Endothelial cell of umbilical vein (primary cell): Measurements from ENCODE around the gene CASP6. TPM values are rescaled to one million over a fixed set of nuclear protein-coding genes. Genes with fewer than 3 reads are reported as not detected.

Experiments
- BruUV-seq: library from RNA; stranded (reverse); fragments of 400-500 nt; replicated peaks from 2 replicates; lab custom pipeline; 2021; lab: Mats Ljungman, UMichigan
- CTCF ChIA-PET: fragments of 300-600, 350-600 bp; sonication (Branson Sonifier 250); formaldehyde crosslinking; loops from one replicate; lab custom pipeline; 2021; ENCODE audit warnings: antibody characterized with exemption, inconsistent platforms; lab: Charles Lee
- POLR2A ChIA-PET: fragments of 300-600, 350-600 bp; sonication (Branson Sonifier 250); formaldehyde crosslinking; loops from one replicate; lab custom pipeline; 2021; ENCODE audit warnings: antibody characterized with exemption, inconsistent platforms; lab: Charles Lee
- DNase-seq: peaks from one replicate; pipeline ENCODE4 v3.0.0-alpha.2; 2011; ENCODE audit warnings: low read depth, low spot score
- FAIRE-seq: peaks from 2 replicates; lab custom pipeline; 2011; peaks lifted over from hg19 to GRCh38; lab: Jason Lieb, UNC
- H2AFZ ChIP-seq: 2 replicates; pipeline ENCODE4 v1.6.0; 2012; ENCODE audit warnings: low read depth, low read length, control low read depth, inconsistent platforms
- H3K27ac ChIP-seq: 2 replicates; pipeline ENCODE4 v1.5.1; 2011; ENCODE audit warnings: low read depth, mild to moderate bottlenecking, control low read depth, low read length, moderate library complexity; ENCODE audit not compliant: insufficient read depth
- H3K27me3 ChIP-seq, 2 experiments: 2 replicates each; pipeline versions ENCODE4 v1.6.0 to v1.6.1; 2011; ENCODE audit warnings: low read length in 2 of 2, mixed read lengths in 1 of 2; ENCODE audit not compliant: control insufficient read depth in 2 of 2, insufficient read depth in 2 of 2
- H3K36me3 ChIP-seq, 2 experiments: 2 replicates in 1 of 2; 3 replicates in 1 of 2; pipeline ENCODE4 v1.5.1; 2011; ENCODE audit warnings: low read length in 2 of 2, mild to moderate bottlenecking in 1 of 2, moderate library complexity in 1 of 2; ENCODE audit not compliant: control insufficient read depth in 2 of 2, insufficient read depth in 2 of 2; ENCODE audit errors: extremely low read depth in 1 of 2
- H3K4me1 ChIP-seq: 3 replicates; pipeline ENCODE4 v1.5.1; 2011; ENCODE audit warnings: mild to moderate bottlenecking, low read length; ENCODE audit not compliant: control insufficient read depth, insufficient read depth; ENCODE audit errors: extremely low read depth
- H3K4me2 ChIP-seq: 2 replicates; pipeline ENCODE4 v1.6.1; 2011; ENCODE audit warnings: low read length, control low read depth, mixed read lengths; ENCODE audit not compliant: insufficient read depth
- H3K4me3 ChIP-seq, 3 experiments: fragments of 200-600 bp in 1 of 3; sonication (generic), shearing (Covaris generic) in 1 of 3; replicated peaks in 1 of 3; 2 replicates each; pipeline ENCODE4 v1.5.1; 2011 to 2016; ENCODE audit warnings: control low read depth in 3 of 3, low read length in 3 of 3, mild to moderate bottlenecking in 2 of 3, inconsistent platforms in 1 of 3, low read depth in 1 of 3, moderate library complexity in 1 of 3; ENCODE audit not compliant: insufficient read depth in 1 of 3
- H3K79me2 ChIP-seq: 2 replicates; pipeline ENCODE4 v1.6.0; 2012; ENCODE audit warnings: low read length, inconsistent platforms; ENCODE audit not compliant: control insufficient read depth, insufficient read depth
- H3K9ac ChIP-seq: replicated peaks from 2 replicates; pipeline ENCODE3; 2011; ENCODE audit warnings: low read length, control low read depth; ENCODE audit not compliant: insufficient read depth; ENCODE audit errors: extremely low read depth
- H3K9me1 ChIP-seq: replicated peaks from 3 replicates; pipeline ENCODE4 v1.6.0; 2011; ENCODE audit warnings: mild to moderate bottlenecking, low read length; ENCODE audit not compliant: control insufficient read depth, insufficient read depth; ENCODE audit errors: extremely low read depth
- H3K9me3 ChIP-seq: replicated peaks from 2 replicates; pipeline ENCODE4 v1.5.1; 2012; ENCODE audit warnings: low read length, inconsistent platforms; ENCODE audit not compliant: control insufficient read depth, insufficient read depth
- H4K20me1 ChIP-seq: replicated peaks from 2 replicates; pipeline ENCODE3; 2011; ENCODE audit warnings: mild to moderate bottlenecking, low read length; ENCODE audit not compliant: control insufficient read depth, insufficient read depth; ENCODE audit errors: extremely low read depth
- EZH2 ChIP-seq: IDR thresholded peaks from 2 replicates; pipeline ENCODE4 v1.6.1; 2012; ENCODE audit warnings: borderline replicate concordance, low read depth, mild to moderate bottlenecking, moderate library complexity, low read length, inconsistent platforms; ENCODE audit not compliant: severe bottlenecking
- FOS ChIP-seq: IDR thresholded peaks from 2 replicates; pipeline ENCODE4 v1.6.1; 2011; ENCODE audit warnings: mild to moderate bottlenecking, low read length, moderate library complexity, borderline replicate concordance; ENCODE audit not compliant: insufficient read depth
- GATA2 ChIP-seq: IDR thresholded peaks from 2 replicates; pipeline ENCODE4 v1.7.0; 2011; ENCODE audit warnings: low read depth, mild to moderate bottlenecking, moderate library complexity, mixed read lengths, low read length; ENCODE audit not compliant: insufficient read length, insufficient read depth
- JUN ChIP-seq: IDR thresholded peaks from 2 replicates; pipeline ENCODE4 v1.6.1; 2011; ENCODE audit warnings: borderline replicate concordance, low read depth; ENCODE audit not compliant: insufficient read length, insufficient read depth
- MYC ChIP-seq: IDR thresholded peaks from one replicate; pipeline ENCODE4 v1.6.1; 2011; ENCODE audit warnings: mild to moderate bottlenecking, low read depth, low read length
- POLR2A ChIP-seq: IDR thresholded peaks from 2 replicates; pipeline ENCODE4 v1.6.1; 2012; ENCODE audit warnings: low read depth, mild to moderate bottlenecking, control low read depth, low read length
- POLR2AphosphoS5 ChIP-seq: IDR thresholded peaks from 2 replicates; pipeline ENCODE4 v1.6.1; 2012; ENCODE audit warnings: low read depth, mild to moderate bottlenecking, control low read depth, low read length, moderate library complexity; ENCODE audit not compliant: insufficient read depth
- dilution Hi-C: fragments of 300-500 bp; cut with MboI; formaldehyde crosslinking; loops from one replicate; pipeline ENCODE4 v1.15.0; 2019; ENCODE audit warnings: low sequenced_read_pairs; ENCODE audit not compliant: extremely low pct_ligation_motif_present
- intact Hi-C: fragments of 100-400 bp; cut with micrococcal nuclease; formaldehyde crosslinking; loops from one replicate; pipeline ENCODE4 v1.10.0; 2022
- polyA plus RNA-seq, 4 experiments: library from polyadenylated mRNA; depleted of rRNA in 3 of 4; stranded (reverse) in 3 of 4; unstranded in 1 of 4; fragments of >200 nt; gene quantifications; 2 replicates each; pipeline versions ENCODE4 v1.2.1 to v1.2.3, GENCODE V29; 2011 to 2012; ENCODE audit warnings: missing spikeins in 1 of 4
- total RNA-seq: library from RNA; stranded (reverse); gene quantifications from 2 replicates; pipeline ENCODE4 v1.2.3, GENCODE V29; 2021
- TF ChIP-seq, protein P1 (sequence below): IDR thresholded peaks from 2 replicates; pipeline ENCODE4 v1.6.1; 2011; ENCODE audit not compliant: insufficient read depth, insufficient read length
- TF ChIP-seq, protein P2 (sequence below), 2 donors: IDR thresholded peaks; 1 replicate in 1 of 2; 2 replicates in 1 of 2; pipeline ENCODE4 v1.5.1; 2011; ENCODE audit warnings: low read length in 2 of 2, mild to moderate bottlenecking in 2 of 2, moderate library complexity in 2 of 2, control low read depth in 1 of 2, inconsistent platforms in 1 of 2, low read depth in 1 of 2; ENCODE audit not compliant: insufficient read depth in 1 of 2; ENCODE audit errors: extremely low read depth in 1 of 2

The CASP6 gene
- total and polyA plus RNA-seq, 2 donors (not counting 3 experiments of a cell fraction or from before 2014, with no cell fraction given), result 35.4 to 52.1 TPM

DNA sequence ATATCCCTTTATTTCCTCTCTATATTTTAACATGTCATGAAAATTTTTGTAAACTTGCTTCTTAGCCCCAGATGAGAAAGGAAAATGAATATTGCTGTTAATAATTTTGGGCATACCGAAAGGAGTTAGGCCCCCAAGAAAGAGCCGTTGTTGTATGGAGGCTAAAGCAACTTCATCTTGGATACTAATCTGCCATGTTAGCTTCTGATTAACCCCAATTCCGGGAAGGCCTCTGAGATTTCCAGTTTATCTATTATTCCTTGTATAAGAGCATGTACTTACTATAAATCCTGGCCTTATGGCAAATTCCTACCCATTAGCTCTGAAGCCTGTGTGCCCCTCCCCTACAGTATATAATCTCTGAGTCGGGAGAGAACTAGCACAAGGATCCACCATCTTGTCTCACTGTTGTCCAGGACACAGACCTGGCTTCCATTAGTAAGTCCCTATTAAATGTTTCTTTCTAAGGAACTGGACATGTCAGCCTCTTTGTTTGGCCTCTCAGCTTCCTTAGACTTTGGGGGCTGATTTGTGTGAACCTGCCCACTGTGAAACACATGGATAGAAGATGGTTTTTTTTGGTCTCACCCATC, 47.5 kb upstream of the CASP6 start:
- Histone ChIP-seq H3K36me3 (no peaks in the 10 kb centered on the region), H3K4me3 (no peak overlapping the region), H3K9ac (no peak overlapping the region), H3K9me3 (no peaks in the 10 kb centered on the region), H3K79me2 (no peaks in the 10 kb centered on the region), H3K4me1 (no peaks in the 10 kb centered on the region), H3K4me2 (no peak overlapping the region), H3K27ac (no peak overlapping the region), H4K20me1 (no peaks in the 10 kb centered on the region), H3K9me1 (no peaks in the 10 kb centered on the region), H2AFZ (no peak overlapping the region), H3K27me3 (no peaks in the 10 kb centered on the region)
- no peak for FAIRE-seq
- BruUV-seq, result no TSS peak
- TF ChIP-seq GATA2 (no peak), FOS (no peak), POLR2A (no peak), MYC (no peak), JUN (no peak), EZH2 (no peak), POLR2AphosphoS5 (no peak)
- TF ChIP-seq, protein P1, sequence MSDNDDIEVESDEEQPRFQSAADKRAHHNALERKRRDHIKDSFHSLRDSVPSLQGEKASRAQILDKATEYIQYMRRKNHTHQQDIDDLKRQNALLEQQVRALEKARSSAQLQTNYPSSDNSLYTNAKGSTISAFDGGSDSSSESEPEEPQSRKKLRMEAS, result no peak
- TF ChIP-seq, protein P2, sequence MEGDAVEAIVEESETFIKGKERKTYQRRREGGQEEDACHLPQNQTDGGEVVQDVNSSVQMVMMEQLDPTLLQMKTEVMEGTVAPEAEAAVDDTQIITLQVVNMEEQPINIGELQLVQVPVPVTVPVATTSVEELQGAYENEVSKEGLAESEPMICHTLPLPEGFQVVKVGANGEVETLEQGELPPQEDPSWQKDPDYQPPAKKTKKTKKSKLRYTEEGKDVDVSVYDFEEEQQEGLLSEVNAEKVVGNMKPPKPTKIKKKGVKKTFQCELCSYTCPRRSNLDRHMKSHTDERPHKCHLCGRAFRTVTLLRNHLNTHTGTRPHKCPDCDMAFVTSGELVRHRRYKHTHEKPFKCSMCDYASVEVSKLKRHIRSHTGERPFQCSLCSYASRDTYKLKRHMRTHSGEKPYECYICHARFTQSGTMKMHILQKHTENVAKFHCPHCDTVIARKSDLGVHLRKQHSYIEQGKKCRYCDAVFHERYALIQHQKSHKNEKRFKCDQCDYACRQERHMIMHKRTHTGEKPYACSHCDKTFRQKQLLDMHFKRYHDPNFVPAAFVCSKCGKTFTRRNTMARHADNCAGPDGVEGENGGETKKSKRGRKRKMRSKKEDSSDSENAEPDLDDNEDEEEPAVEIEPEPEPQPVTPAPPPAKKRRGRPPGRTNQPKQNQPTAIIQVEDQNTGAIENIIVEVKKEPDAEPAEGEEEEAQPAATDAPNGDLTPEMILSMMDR (IDR thresholded peaks at IDR 0.05; ENCODE audit: extremely low read depth in 1 of 2, insufficient read depth in 1 of 2, low read depth in 1 of 2, low read length in 2 of 2), result no peak
- ChIA-PET CTCF (interaction anchor here (0.5 kb wide), 1 partner anchor 497 kb away, joined by 3 read pairs; no protein-coding TSS in a partner anchor), POLR2A (no interaction called here)
- intact Hi-C loops, result no loop called here
- dilution Hi-C loops, result no loop called here
- no peak for DNase-seq
